HCT116 (cell line): ENCODE results near the gene NTN5. TPM values are rescaled to one million over a fixed set of nuclear protein-coding genes. Genes with fewer than 3 reads are reported as not detected.

ENCODE experiments used
- ATAC-seq: fragments of 200-7000 bp; cut with Tn5 transposase; 2 replicates; pipeline ENCODE4 v1.9.1; 2020; ENCODE audit warnings: mild to moderate bottlenecking, moderate library complexity
- BruUV-seq: library from RNA; stranded (reverse); fragments of 400-500 nt; replicated peaks from 2 replicates; lab custom pipeline; 2021; lab: Mats Ljungman, UMichigan
- CTCF ChIA-PET: fragments of 300-600 bp; sonication (Branson Sonifier 250); formaldehyde crosslinking; loops from one replicate; lab custom pipeline; 2021; ENCODE audit warnings: antibody characterized with exemption; lab: Charles Lee
- POLR2A ChIA-PET: fragments of 300-600, 350-600 bp; sonication (Branson Sonifier 250); formaldehyde crosslinking; loops from one replicate; lab custom pipeline; 2021; ENCODE audit warnings: antibody characterized with exemption; lab: Charles Lee
- RAD21 ChIA-PET, 2 experiments: fragments of 300-600 bp; sonication (Branson Sonifier 250); formaldehyde crosslinking; loops; one replicate each; lab custom pipeline; 2023; ENCODE audit warnings: low total read pairs in 2 of 2; ENCODE audit not compliant: uncharacterized antibody in 2 of 2, unreplicated experiment in 2 of 2, low non-redundant PET in 1 of 2; lab: Charles Lee
- DNase-seq: peaks from one replicate; pipeline ENCODE4 v3.0.0-alpha.2; 2010; ENCODE audit warnings: low read depth, low spot score
- H2AFZ ChIP-seq: fragments of 200-600 bp; shearing (Covaris generic), sonication (generic); 2 replicates; pipeline ENCODE4 v1.6.1; 2017; ENCODE audit warnings: low read depth, mixed run types, mixed read lengths, antibody characterized with exemption, low read length; ENCODE audit not compliant: poor library complexity, severe bottlenecking
- H3K27ac ChIP-seq: 2 replicates; pipeline ENCODE4 v1.5.1; 2012; ENCODE audit warnings: low read depth, low read length
- H3K27me3 ChIP-seq: fragments of 200-600 bp; sonication (generic); 2 replicates; pipeline ENCODE4 v1.6.1; 2016; ENCODE audit warnings: mixed run types, low read length, mixed read lengths; ENCODE audit not compliant: insufficient read depth
- H3K36me3 ChIP-seq, 2 experiments: fragments of 200-500 bp in 1 of 2; fragments of 200-600 bp in 1 of 2; sonication (Bioruptor generic) in 1 of 2; sonication (generic) in 1 of 2; 2 replicates each; pipeline versions ENCODE4 v1.5.1 to v1.6.1; 2014 to 2016; ENCODE audit warnings: low read length in 2 of 2, inconsistent platforms in 1 of 2, mixed read lengths in 1 of 2, mixed run types in 1 of 2; ENCODE audit not compliant: insufficient read depth in 2 of 2, control insufficient read depth in 1 of 2
- H3K4me1 ChIP-seq, 2 experiments: fragments of 200-600 bp in 1 of 2; sonication (generic) in 1 of 2; 2 replicates each; pipeline versions ENCODE4 v1.5.1 to v1.6.1; 2012 to 2017; ENCODE audit warnings: low read length in 2 of 2, inconsistent platforms in 1 of 2, mild to moderate bottlenecking in 1 of 2, mixed read lengths in 1 of 2, mixed run types in 1 of 2, moderate library complexity in 1 of 2; ENCODE audit not compliant: insufficient read depth in 2 of 2, control insufficient read depth in 1 of 2
- H3K4me2 ChIP-seq: fragments of 200-600 bp; sonication (generic); 2 replicates; pipeline ENCODE4 v1.6.1; 2017; ENCODE audit warnings: mixed run types, low read length, mixed read lengths
- H3K4me3 ChIP-seq, 2 experiments: fragments of 200-600 bp in 1 of 2; sonication (generic) in 1 of 2; replicated peaks in 1 of 2; 2 replicates each; pipeline ENCODE4 v1.5.1; 2011 to 2016; ENCODE audit warnings: low read length in 2 of 2, control low read depth in 1 of 2, low read depth in 1 of 2, mild to moderate bottlenecking in 1 of 2, mixed read lengths in 1 of 2, mixed run types in 1 of 2
- H3K79me2 ChIP-seq: fragments of 200-600 bp; sonication (generic); 2 replicates; pipeline ENCODE4 v1.6.1; 2017; ENCODE audit warnings: mild to moderate bottlenecking, mixed run types, low read length, moderate library complexity, mixed read lengths; ENCODE audit not compliant: insufficient read depth
- H3K9ac ChIP-seq: fragments of 200-600 bp; sonication (generic); 2 replicates; pipeline ENCODE4 v1.6.1; 2016; ENCODE audit warnings: low read length, mixed read lengths
- H3K9me2 ChIP-seq: fragments of 200-600 bp; sonication (generic), shearing (Covaris generic); 2 replicates; pipeline ENCODE4 v1.6.1; 2017; ENCODE audit warnings: mixed run types, mild to moderate bottlenecking, moderate library complexity; ENCODE audit not compliant: insufficient read depth
- H3K9me3 ChIP-seq, 2 experiments: fragments of 200-500 bp in 1 of 2; fragments of 200-600 bp in 1 of 2; sonication (Bioruptor generic) in 1 of 2; sonication (generic) in 1 of 2; 2 replicates each; pipeline ENCODE4 v1.6.1; 2014 to 2017; ENCODE audit warnings: low read length in 2 of 2, mixed read lengths in 2 of 2, inconsistent platforms in 1 of 2, low read depth in 1 of 2, mild to moderate bottlenecking in 1 of 2, mixed run types in 1 of 2, moderate library complexity in 1 of 2; ENCODE audit not compliant: control insufficient read depth in 1 of 2, insufficient read depth in 1 of 2
- H4K20me1 ChIP-seq: fragments of 200-600 bp; sonication (generic), shearing (Covaris generic); 2 replicates; pipeline ENCODE4 v1.6.1; 2017; ENCODE audit warnings: mixed run types, mild to moderate bottlenecking, moderate library complexity; ENCODE audit not compliant: insufficient read depth
- ATF3 ChIP-seq: IDR thresholded peaks from 2 replicates; pipeline ENCODE4 v1.6.1; 2012
- CEBPB ChIP-seq: IDR thresholded peaks from 2 replicates; pipeline ENCODE4 v1.6.1; 2012; ENCODE audit warnings: low read depth
- ELF1 ChIP-seq: IDR thresholded peaks from 2 replicates; pipeline ENCODE4 v1.6.1; 2012; ENCODE audit warnings: low read depth, borderline replicate concordance
- EZH2phosphoT487 ChIP-seq: fragments of 200-600 bp; IDR thresholded peaks from 2 replicates; pipeline ENCODE4 v1.6.1; 2018; ENCODE audit warnings: antibody characterized with exemption, borderline replicate concordance
- FOSL1 ChIP-seq: IDR thresholded peaks from 2 replicates; pipeline ENCODE4 v1.6.1; 2012; ENCODE audit warnings: low read depth
- JUND ChIP-seq: IDR thresholded peaks from 2 replicates; pipeline ENCODE4 v1.6.1; 2012
- POLR2A ChIP-seq: IDR thresholded peaks from 2 replicates; pipeline ENCODE4 v1.7.0; 2011; ENCODE audit warnings: borderline replicate concordance; ENCODE audit not compliant: insufficient read depth, insufficient read length; ENCODE audit errors: extremely low read depth
- RAD21 ChIP-seq: IDR thresholded peaks from 2 replicates; pipeline ENCODE4 v1.6.1; 2012; ENCODE audit warnings: low read depth, mild to moderate bottlenecking
- REST ChIP-seq: IDR thresholded peaks from 2 replicates; pipeline ENCODE4 v1.6.1; 2012; ENCODE audit warnings: low read depth
- SP1 ChIP-seq: IDR thresholded peaks from 2 replicates; pipeline ENCODE4 v1.6.1; 2012; ENCODE audit warnings: low read depth
- SRF ChIP-seq: IDR thresholded peaks from 2 replicates; pipeline ENCODE4 v1.6.1; 2012; ENCODE audit warnings: low read depth
- TCF7L2 ChIP-seq: IDR thresholded peaks from 2 replicates; pipeline ENCODE4 v1.7.0; 2011; ENCODE audit warnings: borderline replicate concordance, inconsistent platforms; ENCODE audit not compliant: insufficient read depth, insufficient read length; ENCODE audit errors: extremely low read depth
- YY1 ChIP-seq: IDR thresholded peaks from 2 replicates; pipeline ENCODE4 v1.6.1; 2011; ENCODE audit warnings: low read length, low read depth, moderate library complexity, mild to moderate bottlenecking; ENCODE audit not compliant: insufficient replicate concordance; ENCODE audit errors: extremely low read depth
- ZNF274 ChIP-seq: fragments of 200-500 bp; sonication (Bioruptor generic); IDR thresholded peaks from 2 replicates; pipeline ENCODE4 v1.6.1; 2014; ENCODE audit warnings: mild to moderate bottlenecking, low read depth, low read length, inconsistent platforms
- intact Hi-C: fragments of 100-400 bp; cut with micrococcal nuclease; formaldehyde crosslinking; loops from 2 replicates; pipeline ENCODE4 v1.10.0; 2022
- total RNA-seq: library from RNA; stranded (reverse); gene quantifications from one replicate; pipeline ENCODE4 v1.2.1, GENCODE V29; 2021; ENCODE audit not compliant: unreplicated experiment
- TF ChIP-seq, protein P1 (sequence below): IDR thresholded peaks from 2 replicates; pipeline ENCODE4 v1.6.1; 2011; ENCODE audit warnings: mild to moderate bottlenecking, low read length, moderate library complexity; ENCODE audit not compliant: insufficient replicate concordance; ENCODE audit errors: extremely low read depth
- TF ChIP-seq, protein P2 (sequence below): IDR thresholded peaks from 2 replicates; pipeline ENCODE4 v1.6.1; 2012

The NTN5 gene
- total RNA-seq, 1 experiment from 2014 or later, result 3.1 TPM

DNA sequence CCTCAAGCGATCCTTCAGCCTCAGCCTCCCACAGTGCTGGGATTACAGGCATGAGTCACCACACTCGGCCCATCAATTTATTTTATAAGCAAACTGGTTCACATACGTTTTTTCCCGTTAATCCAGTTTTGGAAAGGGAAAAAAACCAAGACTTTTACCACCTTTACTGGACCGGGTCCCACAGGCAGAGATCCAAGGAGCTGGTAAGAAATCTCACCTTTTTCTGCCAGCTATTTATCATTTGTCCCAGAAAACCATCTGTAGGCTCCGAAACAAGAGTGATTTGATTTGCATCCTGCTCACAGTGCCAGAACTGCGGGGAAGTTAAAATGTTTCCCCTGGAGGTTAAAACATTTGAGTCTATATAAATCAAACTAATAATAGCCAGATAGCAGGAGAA lies 16.6 kb upstream of the NTN5 start:
- Histone ChIP-seq H3K9me2 (no peaks in the 10 kb centered on the region), H3K4me3 (no peak overlapping the region), H3K9me3 (no peaks in the 10 kb centered on the region), H3K79me2 (no peaks in the 10 kb centered on the region), H3K27ac (no peak overlapping the region)
- RAD21 ChIA-PET, result no interaction called here
- intact Hi-C loops, result no loop called here
- ATAC-seq (no peak), DNase-seq (no peak)
- BruUV-seq, result no TSS peak
- no peak for TF ChIP-seq TCF7L2
- TF ChIP-seq, all 23 proteins: peak for 0
- Histone ChIP-seq H3K36me3 (no peaks in the 10 kb centered on the region), H3K4me2 (no peak overlapping the region), H2AFZ (no peak overlapping the region), H4K20me1 (no peaks in the 10 kb centered on the region), H3K27me3 (no peaks in the 10 kb centered on the region), H3K4me1 (peaks cover 20 to 22% of the 10 kb centered on the region in 2 experiments), H3K9ac (no peak overlapping the region)
- ChIA-PET CTCF (interaction anchor here (1.1 to 1.2 kb wide), 2 partner anchors 14 to 44 kb away, joined by 3 to 4 read pairs; no protein-coding TSS in a partner anchor), POLR2A (no interaction called here)

DNA sequence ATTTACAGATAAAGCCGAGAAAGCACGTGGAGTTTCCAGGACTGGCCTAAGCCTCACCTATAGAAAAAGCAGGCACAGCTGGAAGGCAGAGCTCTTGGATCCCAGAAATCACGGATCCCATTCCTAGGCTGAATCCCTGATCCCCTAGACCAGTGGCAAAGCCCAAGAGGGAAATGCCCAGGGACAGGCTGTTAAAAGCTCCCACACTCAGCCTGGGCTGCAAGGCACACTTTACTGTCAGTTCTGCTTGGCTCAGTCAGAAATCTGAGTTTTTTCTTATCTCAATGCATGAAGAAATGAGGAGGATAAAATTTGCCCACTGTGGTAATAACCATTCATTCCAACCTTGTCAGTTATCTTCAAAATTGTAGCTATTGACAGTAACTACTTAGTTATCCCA lies 15.0 kb upstream of the NTN5 start:
- CTCF ChIA-PET, result no interaction called here
- TF ChIP-seq, protein P1, sequence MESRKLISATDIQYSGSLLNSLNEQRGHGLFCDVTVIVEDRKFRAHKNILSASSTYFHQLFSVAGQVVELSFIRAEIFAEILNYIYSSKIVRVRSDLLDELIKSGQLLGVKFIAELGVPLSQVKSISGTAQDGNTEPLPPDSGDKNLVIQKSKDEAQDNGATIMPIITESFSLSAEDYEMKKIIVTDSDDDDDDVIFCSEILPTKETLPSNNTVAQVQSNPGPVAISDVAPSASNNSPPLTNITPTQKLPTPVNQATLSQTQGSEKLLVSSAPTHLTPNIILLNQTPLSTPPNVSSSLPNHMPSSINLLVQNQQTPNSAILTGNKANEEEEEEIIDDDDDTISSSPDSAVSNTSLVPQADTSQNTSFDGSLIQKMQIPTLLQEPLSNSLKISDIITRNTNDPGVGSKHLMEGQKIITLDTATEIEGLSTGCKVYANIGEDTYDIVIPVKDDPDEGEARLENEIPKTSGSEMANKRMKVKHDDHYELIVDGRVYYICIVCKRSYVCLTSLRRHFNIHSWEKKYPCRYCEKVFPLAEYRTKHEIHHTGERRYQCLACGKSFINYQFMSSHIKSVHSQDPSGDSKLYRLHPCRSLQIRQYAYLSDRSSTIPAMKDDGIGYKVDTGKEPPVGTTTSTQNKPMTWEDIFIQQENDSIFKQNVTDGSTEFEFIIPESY, result no peak
- TF ChIP-seq RAD21, result no peak
- TF ChIP-seq EZH2phosphoT487, result no peak
- no peak for TF ChIP-seq SRF
- no peak for TF ChIP-seq ZNF274
- no peak for TF ChIP-seq JUND
- no peak for TF ChIP-seq CEBPB
- TF ChIP-seq REST, result no peak
- no peak for TF ChIP-seq FOSL1
- TF ChIP-seq ELF1, result no peak
- TF ChIP-seq POLR2A, result no peak
- TF ChIP-seq, protein P2, sequence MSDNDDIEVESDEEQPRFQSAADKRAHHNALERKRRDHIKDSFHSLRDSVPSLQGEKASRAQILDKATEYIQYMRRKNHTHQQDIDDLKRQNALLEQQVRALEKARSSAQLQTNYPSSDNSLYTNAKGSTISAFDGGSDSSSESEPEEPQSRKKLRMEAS, result no peak
- TF ChIP-seq YY1, result no peak
- no peak for TF ChIP-seq SP1
- no peak for TF ChIP-seq ATF3

More for the DNA sequence above, 15.0 kb upstream of the NTN5 start:
- no peaks in the 10 kb centered on the region for H3K79me2 ChIP-seq
- DNase-seq (no peak), ATAC-seq (no peak)
- BruUV-seq, result no TSS peak
- no peak overlapping the region for H3K4me3 ChIP-seq
- H4K20me1 ChIP-seq, result no peaks in the 10 kb centered on the region
- H3K27me3 ChIP-seq, result no peaks in the 10 kb centered on the region
- peaks cover 21 to 24% of the 10 kb centered on the region in 2 experiments for H3K4me1 ChIP-seq
- intact Hi-C loops, result no loop called here
- no peaks in the 10 kb centered on the region for H3K9me3 ChIP-seq
- H3K4me2 ChIP-seq, result no peak overlapping the region
- POLR2A ChIA-PET, result no interaction called here
- no peaks in the 10 kb centered on the region for H3K36me3 ChIP-seq
- no peak overlapping the region for H2AFZ ChIP-seq
- H3K9me2 ChIP-seq, result no peaks in the 10 kb centered on the region
- RAD21 ChIA-PET, result no interaction called here
- H3K9ac ChIP-seq, result no peak overlapping the region
- H3K27ac ChIP-seq, result no peak overlapping the region
